ENCODE data around the gene MPP1.

DNA sequence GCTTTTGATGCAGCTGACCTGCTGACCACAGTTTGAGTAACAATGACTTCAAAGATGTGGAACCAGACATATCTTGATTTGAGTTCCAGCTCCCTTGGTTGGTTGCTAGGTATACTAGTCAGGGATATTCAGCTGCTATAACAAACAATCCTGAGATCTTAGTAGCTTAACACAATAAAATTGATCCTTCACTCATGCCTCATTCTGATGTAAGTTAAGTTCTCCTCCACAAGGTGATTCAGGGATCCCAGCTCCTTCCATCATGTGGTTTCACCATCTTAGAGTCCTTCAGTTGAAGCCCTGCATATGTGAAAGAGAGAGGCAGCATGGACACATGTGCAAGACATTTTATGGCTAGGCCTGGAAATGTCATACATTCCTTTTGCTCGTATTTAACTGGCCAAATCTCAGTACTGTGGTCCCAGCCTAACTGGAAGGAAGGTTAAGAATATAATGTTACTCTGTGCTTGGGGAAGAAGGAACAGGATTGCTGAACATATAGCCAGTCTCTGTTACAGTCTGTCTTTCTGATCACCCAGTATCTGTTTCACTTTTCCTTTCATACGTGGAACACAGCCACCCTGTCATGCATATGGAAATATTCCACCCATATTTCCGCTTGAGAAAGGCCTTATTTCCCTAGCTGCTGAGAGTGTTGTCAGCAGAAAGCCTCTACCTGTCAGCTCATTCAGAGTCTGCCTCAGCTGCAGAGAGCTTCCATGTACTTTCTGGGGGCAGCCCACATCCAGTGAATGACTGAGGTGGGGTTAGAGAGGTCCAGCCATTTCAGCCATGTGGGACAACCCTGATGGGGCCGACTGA, 22.1 kb upstream of the MPP1 start:
- TF ChIP-seq POLR2A (IDR thresholded peaks at IDR 0.05): no peak
- TF ChIP-seq, protein P1, sequence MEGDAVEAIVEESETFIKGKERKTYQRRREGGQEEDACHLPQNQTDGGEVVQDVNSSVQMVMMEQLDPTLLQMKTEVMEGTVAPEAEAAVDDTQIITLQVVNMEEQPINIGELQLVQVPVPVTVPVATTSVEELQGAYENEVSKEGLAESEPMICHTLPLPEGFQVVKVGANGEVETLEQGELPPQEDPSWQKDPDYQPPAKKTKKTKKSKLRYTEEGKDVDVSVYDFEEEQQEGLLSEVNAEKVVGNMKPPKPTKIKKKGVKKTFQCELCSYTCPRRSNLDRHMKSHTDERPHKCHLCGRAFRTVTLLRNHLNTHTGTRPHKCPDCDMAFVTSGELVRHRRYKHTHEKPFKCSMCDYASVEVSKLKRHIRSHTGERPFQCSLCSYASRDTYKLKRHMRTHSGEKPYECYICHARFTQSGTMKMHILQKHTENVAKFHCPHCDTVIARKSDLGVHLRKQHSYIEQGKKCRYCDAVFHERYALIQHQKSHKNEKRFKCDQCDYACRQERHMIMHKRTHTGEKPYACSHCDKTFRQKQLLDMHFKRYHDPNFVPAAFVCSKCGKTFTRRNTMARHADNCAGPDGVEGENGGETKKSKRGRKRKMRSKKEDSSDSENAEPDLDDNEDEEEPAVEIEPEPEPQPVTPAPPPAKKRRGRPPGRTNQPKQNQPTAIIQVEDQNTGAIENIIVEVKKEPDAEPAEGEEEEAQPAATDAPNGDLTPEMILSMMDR (IDR thresholded peaks at IDR 0.05): no peak

Measured in upper lobe of left lung (tissue), 4 donors.